ENCODE data around the gene RYK.

The RYK gene

GRCh38 chr3:134252766-134253165, 2.1 kb upstream of the RYK start:
- TF ChIP-seq PBX3 (CRISPR knock-in tag; IDR thresholded peaks at IDR 0.05) (no peak), SCRT2 (tag by site-specific recombination; IDR thresholded peaks at IDR 0.05) (peak; percentile 30; the same call in 1 of the 2 replicates)
- H3K27ac ChIP-seq (ENCODE audit: extremely low read depth, low read depth, low read length), result no peak overlapping the region
- H3K9me3 ChIP-seq (ENCODE audit: control insufficient read depth, insufficient read depth, low read depth, low read length), result no peaks in the 10 kb centered on the region
- ChIA-PET CTCF (interaction anchor here (0.6 to 0.7 kb wide), 2 partner anchors 9 to 104 kb away, joined by 4 read pairs; no protein-coding TSS in a partner anchor), POLR2A (no interaction called here)
- no peak overlapping the region for H3K4me3 ChIP-seq (ENCODE audit: low read depth, low read length)
- no peaks in the 10 kb centered on the region for H3K36me3 ChIP-seq (ENCODE audit: control insufficient read depth in 2 of 2, insufficient read depth in 1 of 2, low read length in 2 of 2)
- H3K4me1 ChIP-seq (ENCODE audit: control insufficient read depth, insufficient read depth, low read length), result no peaks in the 10 kb centered on the region

- Histone ChIP-seq H3K4me3 (ENCODE audit: low read depth, low read length) (no peak overlapping the region), H3K9me3 (ENCODE audit: control insufficient read depth, insufficient read depth, low read depth, low read length) (no peaks in the 10 kb centered on the region), H3K4me1 (ENCODE audit: control insufficient read depth, insufficient read depth, low read length) (no peaks in the 10 kb centered on the region), H3K27ac (ENCODE audit: extremely low read depth, low read depth, low read length) (no peak overlapping the region), H3K36me3 (ENCODE audit: control insufficient read depth in 2 of 2, insufficient read depth in 1 of 2, low read length in 2 of 2) (no peaks in the 10 kb centered on the region)
- CTCF ChIA-PET, result interaction anchor here (0.7 kb wide), 1 partner anchor 134 kb away, joined by 3 read pairs; no protein-coding TSS in a partner anchor
- POLR2A ChIA-PET, result no interaction called here
- 0 out of 2 replicates have a peak, but pooled peaks have one; percentile 19 for TF ChIP-seq ZBTB6 (tag by site-specific recombination; IDR thresholded peaks at IDR 0.05)
- TF ChIP-seq ZBTB8A (tag by site-specific recombination; IDR thresholded peaks at IDR 0.05), result no peak
- TF ChIP-seq, protein P1, sequence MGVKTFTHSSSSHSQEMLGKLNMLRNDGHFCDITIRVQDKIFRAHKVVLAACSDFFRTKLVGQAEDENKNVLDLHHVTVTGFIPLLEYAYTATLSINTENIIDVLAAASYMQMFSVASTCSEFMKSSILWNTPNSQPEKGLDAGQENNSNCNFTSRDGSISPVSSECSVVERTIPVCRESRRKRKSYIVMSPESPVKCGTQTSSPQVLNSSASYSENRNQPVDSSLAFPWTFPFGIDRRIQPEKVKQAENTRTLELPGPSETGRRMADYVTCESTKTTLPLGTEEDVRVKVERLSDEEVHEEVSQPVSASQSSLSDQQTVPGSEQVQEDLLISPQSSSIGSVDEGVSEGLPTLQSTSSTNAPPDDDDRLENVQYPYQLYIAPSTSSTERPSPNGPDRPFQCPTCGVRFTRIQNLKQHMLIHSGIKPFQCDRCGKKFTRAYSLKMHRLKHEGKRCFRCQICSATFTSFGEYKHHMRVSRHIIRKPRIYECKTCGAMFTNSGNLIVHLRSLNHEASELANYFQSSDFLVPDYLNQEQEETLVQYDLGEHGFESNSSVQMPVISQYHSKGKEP (tag by site-specific recombination; IDR thresholded peaks at IDR 0.05), result no peak
- TF ChIP-seq, protein P2, sequence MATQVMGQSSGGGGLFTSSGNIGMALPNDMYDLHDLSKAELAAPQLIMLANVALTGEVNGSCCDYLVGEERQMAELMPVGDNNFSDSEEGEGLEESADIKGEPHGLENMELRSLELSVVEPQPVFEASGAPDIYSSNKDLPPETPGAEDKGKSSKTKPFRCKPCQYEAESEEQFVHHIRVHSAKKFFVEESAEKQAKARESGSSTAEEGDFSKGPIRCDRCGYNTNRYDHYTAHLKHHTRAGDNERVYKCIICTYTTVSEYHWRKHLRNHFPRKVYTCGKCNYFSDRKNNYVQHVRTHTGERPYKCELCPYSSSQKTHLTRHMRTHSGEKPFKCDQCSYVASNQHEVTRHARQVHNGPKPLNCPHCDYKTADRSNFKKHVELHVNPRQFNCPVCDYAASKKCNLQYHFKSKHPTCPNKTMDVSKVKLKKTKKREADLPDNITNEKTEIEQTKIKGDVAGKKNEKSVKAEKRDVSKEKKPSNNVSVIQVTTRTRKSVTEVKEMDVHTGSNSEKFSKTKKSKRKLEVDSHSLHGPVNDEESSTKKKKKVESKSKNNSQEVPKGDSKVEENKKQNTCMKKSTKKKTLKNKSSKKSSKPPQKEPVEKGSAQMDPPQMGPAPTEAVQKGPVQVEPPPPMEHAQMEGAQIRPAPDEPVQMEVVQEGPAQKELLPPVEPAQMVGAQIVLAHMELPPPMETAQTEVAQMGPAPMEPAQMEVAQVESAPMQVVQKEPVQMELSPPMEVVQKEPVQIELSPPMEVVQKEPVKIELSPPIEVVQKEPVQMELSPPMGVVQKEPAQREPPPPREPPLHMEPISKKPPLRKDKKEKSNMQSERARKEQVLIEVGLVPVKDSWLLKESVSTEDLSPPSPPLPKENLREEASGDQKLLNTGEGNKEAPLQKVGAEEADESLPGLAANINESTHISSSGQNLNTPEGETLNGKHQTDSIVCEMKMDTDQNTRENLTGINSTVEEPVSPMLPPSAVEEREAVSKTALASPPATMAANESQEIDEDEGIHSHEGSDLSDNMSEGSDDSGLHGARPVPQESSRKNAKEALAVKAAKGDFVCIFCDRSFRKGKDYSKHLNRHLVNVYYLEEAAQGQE (tag by site-specific recombination; IDR thresholded peaks at IDR 0.05), result no peak
- no peak for TF ChIP-seq ZNF354C (tag by site-specific recombination; IDR thresholded peaks at IDR 0.05; ENCODE audit: borderline replicate concordance, low read depth)
- no peak for TF ChIP-seq ZNF654 (tag by site-specific recombination; IDR thresholded peaks at IDR 0.05; ENCODE audit: low read depth)
- TF ChIP-seq GFI1B (tag by site-specific recombination; IDR thresholded peaks at IDR 0.05), result no peak
These were observed 1.2 kb upstream of the RYK start for GRCh38 chr3:134251731-134252391.

- ChIA-PET POLR2A (no interaction called here), CTCF (interaction anchor here (0.7 to 0.9 kb wide), 2 partner anchors 37 to 53 kb away, joined by 3 read pairs; no protein-coding TSS in a partner anchor)
- Histone ChIP-seq H3K36me3 (ENCODE audit: control insufficient read depth in 2 of 2, insufficient read depth in 1 of 2, low read length in 2 of 2) (no peaks in the 10 kb centered on the region), H3K9me3 (ENCODE audit: control insufficient read depth, insufficient read depth, low read depth, low read length) (no peaks in the 10 kb centered on the region), H3K4me3 (ENCODE audit: low read depth, low read length) (peak overlapping the region; percentile 76), H3K27ac (ENCODE audit: extremely low read depth, low read depth, low read length) (peak overlapping the region; percentile 88), H3K4me1 (ENCODE audit: control insufficient read depth, insufficient read depth, low read length) (no peaks in the 10 kb centered on the region)
- TF ChIP-seq SETDB1 (IDR thresholded peaks at IDR 0.05; ENCODE audit: insufficient read length, low read length), result no peak
- no peak for TF ChIP-seq ZSCAN18 (tag by site-specific recombination; IDR thresholded peaks at IDR 0.05)
- TF ChIP-seq KLF8 (tag by site-specific recombination; IDR thresholded peaks at IDR 0.05), result no peak
- TF ChIP-seq, protein P3, sequence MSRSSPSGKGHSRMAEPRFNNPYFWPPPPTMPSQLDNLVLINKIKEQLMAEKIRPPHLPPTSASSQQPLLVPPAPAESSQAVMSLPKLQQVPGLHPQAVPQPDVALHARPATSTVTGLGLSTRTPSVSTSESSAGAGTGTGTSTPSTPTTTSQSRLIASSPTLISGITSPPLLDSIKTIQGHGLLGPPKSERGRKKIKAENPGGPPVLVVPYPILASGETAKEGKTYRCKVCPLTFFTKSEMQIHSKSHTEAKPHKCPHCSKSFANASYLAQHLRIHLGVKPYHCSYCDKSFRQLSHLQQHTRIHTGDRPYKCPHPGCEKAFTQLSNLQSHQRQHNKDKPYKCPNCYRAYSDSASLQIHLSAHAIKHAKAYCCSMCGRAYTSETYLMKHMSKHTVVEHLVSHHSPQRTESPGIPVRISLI (tag by site-specific recombination; IDR thresholded peaks at IDR 0.05), result peak; percentile 93
- TF ChIP-seq ZNF138 (tag by site-specific recombination; IDR thresholded peaks at IDR 0.05; ENCODE audit: borderline replicate concordance), result no peak
- 0 out of 2 replicates have a peak, but pooled peaks have one; percentile 11 for TF ChIP-seq GLIS1 (tag by site-specific recombination; IDR thresholded peaks at IDR 0.05)
- TF ChIP-seq ZBTB8A (tag by site-specific recombination; IDR thresholded peaks at IDR 0.05), result peak; percentile 47
- no peak for TF ChIP-seq ZNF311 (tag by site-specific recombination; IDR thresholded peaks at IDR 0.05; ENCODE audit: borderline replicate concordance)
- TF ChIP-seq SP2 (tag by site-specific recombination; IDR thresholded peaks at IDR 0.05), result peak; percentile 22
- no peak for TF ChIP-seq ZNF629 (tag by site-specific recombination; IDR thresholded peaks at IDR 0.05)
These were observed 533 bp downstream of the RYK start for GRCh38 chr3:134249935-134250716.

All from HEK293 (cell line).